Bronchial epithelial cell (primary cell): ENCODE data around the gene KRT39. TPM values are rescaled to one million over a fixed set of nuclear protein-coding genes. Genes with fewer than 3 reads are reported as not detected.
"Not testable (repeated sequence)": the region's sequence is repeated elsewhere in the genome, so short reads cannot be mapped to it uniquely, and the experiment has no call there.

Experiments
- DNase-seq: peaks from one replicate; pipeline ENCODE4 v3.0.0-alpha.2; 2010; ENCODE audit warnings: low read depth
- FAIRE-seq: peaks from 2 replicates; lab custom pipeline; 2011; peaks lifted over from hg19 to GRCh38; lab: Jason Lieb, UNC
- H3K27me3 ChIP-seq: 2 replicates; pipeline ENCODE4 v1.5.1; 2011; ENCODE audit warnings: low read length; ENCODE audit not compliant: control insufficient read depth, insufficient read depth
- H3K36me3 ChIP-seq: 2 replicates; pipeline ENCODE4 v1.5.1; 2011; ENCODE audit warnings: low read length; ENCODE audit not compliant: control insufficient read depth, insufficient read depth
- H3K4me3 ChIP-seq: 2 replicates; pipeline ENCODE4 v1.5.1; 2011; ENCODE audit warnings: mild to moderate bottlenecking, low read depth, low read length, control low read depth
- total RNA-seq: library from RNA; depleted of rRNA; stranded (reverse); fragments of >200 nt; gene quantifications from 2 replicates; pipeline ENCODE4 v1.2.1, GENCODE V29; 2014
- TF ChIP-seq, protein P1 (sequence below): IDR thresholded peaks from 2 replicates; pipeline ENCODE4 v1.5.1; 2011; ENCODE audit warnings: mild to moderate bottlenecking, moderate library complexity, low read length, control low read depth, inconsistent platforms; ENCODE audit not compliant: insufficient read depth, severe bottlenecking

Gene KRT39
- total RNA-seq, 1 donor from 2014 or later = not detected

DNA sequence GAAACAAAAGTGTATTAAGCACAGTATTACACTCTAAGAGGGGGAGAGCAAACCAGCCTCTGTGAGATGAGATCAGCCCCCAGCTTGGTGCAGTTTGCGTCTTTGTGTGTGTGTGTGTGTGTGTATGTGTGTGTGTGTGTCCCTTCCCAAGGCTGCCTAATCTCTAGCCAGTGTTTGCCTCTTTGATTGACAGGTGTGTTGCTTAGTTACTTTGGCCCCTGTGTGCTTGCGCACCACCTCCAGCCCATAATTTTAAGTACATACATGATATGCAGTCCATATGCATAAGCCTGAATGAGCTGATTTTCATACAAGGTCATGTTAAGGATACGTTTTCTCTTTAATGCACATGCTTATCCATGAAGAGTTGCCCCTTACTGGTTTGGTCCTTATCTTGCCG is 35.0 kb upstream of the KRT39 start:
- Histone ChIP-seq H3K36me3 (no peaks in the 10 kb centered on the region), H3K27me3 (no peaks in the 10 kb centered on the region), H3K4me3 (no peak overlapping the region)
- no peak for FAIRE-seq
- TF ChIP-seq, protein P1, sequence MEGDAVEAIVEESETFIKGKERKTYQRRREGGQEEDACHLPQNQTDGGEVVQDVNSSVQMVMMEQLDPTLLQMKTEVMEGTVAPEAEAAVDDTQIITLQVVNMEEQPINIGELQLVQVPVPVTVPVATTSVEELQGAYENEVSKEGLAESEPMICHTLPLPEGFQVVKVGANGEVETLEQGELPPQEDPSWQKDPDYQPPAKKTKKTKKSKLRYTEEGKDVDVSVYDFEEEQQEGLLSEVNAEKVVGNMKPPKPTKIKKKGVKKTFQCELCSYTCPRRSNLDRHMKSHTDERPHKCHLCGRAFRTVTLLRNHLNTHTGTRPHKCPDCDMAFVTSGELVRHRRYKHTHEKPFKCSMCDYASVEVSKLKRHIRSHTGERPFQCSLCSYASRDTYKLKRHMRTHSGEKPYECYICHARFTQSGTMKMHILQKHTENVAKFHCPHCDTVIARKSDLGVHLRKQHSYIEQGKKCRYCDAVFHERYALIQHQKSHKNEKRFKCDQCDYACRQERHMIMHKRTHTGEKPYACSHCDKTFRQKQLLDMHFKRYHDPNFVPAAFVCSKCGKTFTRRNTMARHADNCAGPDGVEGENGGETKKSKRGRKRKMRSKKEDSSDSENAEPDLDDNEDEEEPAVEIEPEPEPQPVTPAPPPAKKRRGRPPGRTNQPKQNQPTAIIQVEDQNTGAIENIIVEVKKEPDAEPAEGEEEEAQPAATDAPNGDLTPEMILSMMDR = no peak
- no peak for DNase-seq

DNA sequence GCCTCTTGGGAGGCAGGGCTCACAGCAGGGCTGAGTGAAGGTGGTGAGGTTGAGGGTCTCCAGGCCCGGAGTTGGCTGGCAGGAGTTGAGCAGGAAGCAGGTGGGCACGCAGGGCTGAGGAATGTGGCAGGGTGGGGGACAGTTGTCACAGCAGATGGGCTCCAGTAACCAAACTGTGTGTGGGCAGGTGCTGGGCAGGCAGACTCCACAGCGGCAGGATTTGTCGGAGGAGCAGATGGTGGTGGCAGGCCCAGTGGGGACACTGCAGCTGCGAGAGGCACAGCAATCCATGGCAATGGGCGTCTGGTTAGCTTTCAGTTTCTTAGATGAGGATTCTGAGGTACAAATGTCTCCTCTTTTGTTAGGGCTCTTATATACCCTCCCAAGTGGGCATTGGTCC is 32.8 kb upstream of the KRT39 start, which contains the start of gene KRTAP3-2:
Gene KRTAP3-2 (minus strand): TSS at position 344 of the 400 bp plus-strand sequence. CDS start 53 bp downstream, at position 291.
- not testable (repeated sequence) for H3K36me3 ChIP-seq, H3K27me3 ChIP-seq, DNase-seq, H3K4me3 ChIP-seq
- FAIRE-seq = peak; percentile 55

DNA sequence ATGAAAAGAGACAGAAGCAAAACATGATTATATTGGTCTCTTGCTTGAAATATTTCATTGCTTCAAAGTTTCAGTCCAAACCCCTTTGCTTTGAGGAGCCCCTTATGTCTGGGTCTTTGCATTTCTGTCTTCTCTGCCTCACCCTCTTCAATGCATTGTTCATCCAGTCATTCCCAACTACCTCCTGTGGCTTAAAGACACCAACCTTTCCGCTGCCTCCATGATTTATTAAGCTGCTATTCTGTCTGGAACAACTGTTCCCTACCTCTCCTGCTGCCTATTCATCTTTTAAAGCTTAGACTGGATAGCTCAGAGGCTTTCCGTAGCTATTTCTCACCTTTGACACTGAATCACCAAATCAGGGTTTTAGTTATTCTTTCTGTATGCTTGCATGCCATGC is 30.6 kb upstream of the KRT39 start:
- TF ChIP-seq, protein P1 = no peak
- DNase-seq = no peak
- no peak for FAIRE-seq
- no peaks in the 10 kb centered on the region for H3K27me3 ChIP-seq
- no peak overlapping the region for H3K4me3 ChIP-seq
- no peaks in the 10 kb centered on the region for H3K36me3 ChIP-seq

DNA sequence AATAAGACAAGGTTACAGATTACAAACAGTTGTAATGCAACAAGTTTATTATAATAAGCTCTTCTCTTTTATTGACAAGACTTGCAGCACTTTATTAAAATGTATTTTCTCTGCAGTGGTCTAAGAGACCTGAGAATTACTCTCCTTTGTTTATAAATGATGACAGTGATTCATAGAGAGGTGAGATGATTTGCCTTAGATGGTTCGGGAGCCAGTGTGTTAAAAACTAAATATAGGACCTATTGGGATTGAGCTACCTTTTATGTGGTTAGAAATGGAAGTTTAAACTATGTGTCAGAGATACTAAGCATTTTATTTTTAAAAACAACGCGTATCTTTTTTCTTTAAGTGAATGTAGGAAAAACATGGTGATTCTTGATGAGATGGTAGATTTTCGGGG is 30.1 kb upstream of the KRT39 start:
- no peak for DNase-seq
- H3K27me3 ChIP-seq = no peaks in the 10 kb centered on the region
- H3K36me3 ChIP-seq = no peaks in the 10 kb centered on the region
- no peak overlapping the region for H3K4me3 ChIP-seq
- no peak for FAIRE-seq
- TF ChIP-seq, protein P1 = no peak

DNA sequence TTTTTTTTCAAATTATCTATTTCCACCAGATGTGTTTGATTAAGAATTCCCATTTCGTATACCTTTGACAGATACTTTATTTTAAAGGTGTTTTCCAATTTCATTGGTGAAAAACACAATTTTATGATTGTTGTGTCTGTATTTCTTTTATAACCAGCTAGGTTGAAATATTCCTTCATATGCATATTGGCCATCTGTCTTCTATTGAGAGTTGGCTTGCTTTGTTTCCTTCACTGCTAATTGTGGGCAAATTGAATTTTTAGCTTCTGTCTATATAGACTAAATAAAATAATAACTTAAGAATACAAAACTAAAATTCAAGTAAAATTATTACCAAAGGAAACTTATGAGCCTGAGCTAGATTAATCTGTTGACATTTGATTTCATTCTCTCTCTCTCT is 28.4 kb upstream of the KRT39 start:
- H3K4me3 ChIP-seq = no peak overlapping the region
- H3K36me3 ChIP-seq = no peaks in the 10 kb centered on the region
- TF ChIP-seq, protein P1 = no peak
- FAIRE-seq (no peak), DNase-seq (no peak)
- no peaks in the 10 kb centered on the region for H3K27me3 ChIP-seq

DNA sequence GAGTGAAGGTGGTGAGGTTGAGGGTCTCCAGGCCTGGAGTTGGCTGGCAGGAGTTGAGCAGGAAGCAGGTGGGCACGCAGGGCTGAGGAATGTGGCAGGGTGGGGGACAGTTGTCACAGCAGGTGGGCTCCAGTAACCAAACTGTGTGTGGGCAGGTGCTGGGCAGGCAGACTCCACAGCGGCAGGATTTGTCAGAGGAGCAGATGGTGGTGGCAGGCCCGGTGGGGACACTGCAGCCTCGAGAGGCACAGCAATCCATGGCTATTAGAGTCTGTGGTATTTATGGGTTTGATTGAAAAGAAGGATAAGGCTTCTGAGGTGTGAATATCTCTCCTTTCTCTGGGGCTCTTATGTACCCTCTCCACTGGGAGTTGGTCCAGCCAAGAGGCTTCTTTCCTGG is 27.1 kb upstream of the KRT39 start, which contains the start of gene KRTAP3-3:
Gene KRTAP3-3 (minus strand): TSS at position 326 of the 400 bp plus-strand sequence. CDS start 67 bp downstream, at position 259.
- no peak for DNase-seq
- Histone ChIP-seq H3K27me3 (no peaks in the 10 kb centered on the region), H3K4me3 (no peak within 1 kb of the TSS), H3K36me3 (no peaks in the 10 kb centered on the region)
- FAIRE-seq = no peak
- TF ChIP-seq, protein P1 = no peak
